AG08395 (cell line): ENCODE results near the gene SLC1A3.

ENCODE experiments used
- DNase-seq: peaks from one replicate; pipeline ENCODE4 v3.0.0; 2012; ENCODE audit warnings: mixed read lengths, low spot score

The SLC1A3 gene

DNA sequence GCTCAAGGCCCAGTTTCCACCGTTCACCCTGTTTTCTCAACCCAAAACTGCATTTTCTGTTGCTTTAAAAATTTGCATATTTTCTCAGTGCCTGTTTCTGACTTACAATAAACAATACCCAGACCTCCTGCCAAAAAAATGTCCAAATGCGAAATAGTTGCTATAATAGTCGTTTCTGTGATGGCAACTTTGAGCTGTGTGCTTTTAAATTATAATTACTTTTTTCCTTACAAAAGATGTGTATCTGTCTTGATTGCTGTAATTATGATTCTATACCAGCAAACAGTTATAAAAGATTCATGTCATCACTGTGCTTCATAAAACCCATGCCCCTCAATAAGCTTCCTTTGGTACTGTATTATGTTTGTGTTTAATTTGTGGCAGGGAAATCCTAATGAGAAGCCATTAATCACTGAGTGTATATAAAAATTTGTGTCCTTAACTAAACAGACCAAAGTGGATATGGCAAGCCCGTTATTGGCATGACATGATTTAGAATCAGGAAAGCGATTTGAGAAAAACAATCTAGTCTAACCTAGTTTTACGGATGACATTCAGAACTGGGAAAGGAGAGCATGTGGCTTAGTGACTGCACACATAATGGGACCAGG lies 5.4 kb upstream of the SLC1A3 start:
- DNase-seq, result no peak

GRCh38 chr5:36602704-36603321 lies 3.6 kb upstream of the SLC1A3 start:
- DNase-seq, result no peak

DNA sequence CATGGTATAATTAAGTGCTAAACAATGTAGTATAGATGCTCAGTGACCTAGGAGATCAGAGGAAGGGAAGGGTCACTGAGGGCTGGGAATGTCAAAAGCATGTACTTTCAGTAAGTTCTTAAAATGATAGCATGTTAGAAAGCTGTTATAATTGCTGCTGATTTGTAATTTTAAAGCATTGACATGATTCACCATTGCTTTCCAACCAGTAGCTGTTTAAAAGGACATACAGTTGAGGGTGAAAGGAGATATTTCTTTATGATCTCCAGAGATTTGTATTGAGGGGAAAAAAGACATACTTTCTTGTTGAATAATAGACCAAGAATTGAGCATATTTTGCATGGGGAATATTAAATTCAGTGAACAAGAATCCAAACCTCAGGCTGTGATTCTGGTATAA lies 1.2 kb upstream of the SLC1A3 start:
- DNase-seq, result no peak

- no peak for DNase-seq
These were observed 374 bp upstream of the SLC1A3 start for GRCh38 chr5:36606036-36606427.

GRCh38 chr5:36607114-36607571 lies 737 bp downstream of the SLC1A3 start:
- peak; percentile 32 for DNase-seq

DNA sequence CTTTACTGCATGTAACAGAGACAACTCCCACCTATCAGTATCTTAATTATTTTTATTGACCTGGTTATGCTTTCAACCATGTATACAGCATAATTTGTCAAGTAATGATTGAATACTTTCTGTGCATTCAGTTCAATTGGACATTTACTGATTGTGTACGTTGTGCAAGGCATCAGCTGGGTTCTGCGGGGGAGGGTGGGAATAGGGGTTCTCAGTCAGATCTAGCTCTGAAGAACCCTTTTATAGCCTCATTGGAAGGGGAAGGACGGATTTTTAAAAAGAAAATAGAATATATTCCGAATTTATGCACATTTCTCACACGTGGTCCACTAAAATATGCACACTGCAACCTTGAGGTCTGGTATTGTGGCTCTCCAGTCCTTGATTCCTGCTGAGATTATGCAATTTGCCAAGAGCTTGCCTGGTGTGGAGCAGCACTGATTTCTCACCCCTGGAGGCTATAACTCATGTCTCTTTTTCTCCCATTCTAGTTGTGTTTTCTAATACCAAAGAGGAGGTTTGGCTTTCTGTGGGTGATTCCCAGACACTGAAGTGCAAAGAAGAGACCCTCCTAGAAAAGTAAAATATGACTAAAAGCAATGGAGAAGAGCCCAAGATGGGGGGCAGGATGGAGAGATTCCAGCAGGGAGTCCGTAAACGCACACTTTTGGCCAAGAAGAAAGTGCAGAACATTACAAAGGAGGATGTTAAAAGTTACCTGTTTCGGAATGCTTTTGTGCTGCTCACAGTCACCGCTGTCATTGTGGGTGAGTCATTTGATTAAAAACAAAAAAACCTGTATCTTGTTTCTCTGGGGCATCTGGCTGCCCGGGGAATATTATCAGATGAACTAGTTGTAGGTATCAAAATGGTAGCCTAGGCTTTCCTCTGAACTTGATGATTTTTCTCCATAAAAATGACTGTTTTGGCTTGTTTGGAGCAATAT lies 1.7 kb downstream of the SLC1A3 start:
- peak; percentile 70 for DNase-seq

DNA sequence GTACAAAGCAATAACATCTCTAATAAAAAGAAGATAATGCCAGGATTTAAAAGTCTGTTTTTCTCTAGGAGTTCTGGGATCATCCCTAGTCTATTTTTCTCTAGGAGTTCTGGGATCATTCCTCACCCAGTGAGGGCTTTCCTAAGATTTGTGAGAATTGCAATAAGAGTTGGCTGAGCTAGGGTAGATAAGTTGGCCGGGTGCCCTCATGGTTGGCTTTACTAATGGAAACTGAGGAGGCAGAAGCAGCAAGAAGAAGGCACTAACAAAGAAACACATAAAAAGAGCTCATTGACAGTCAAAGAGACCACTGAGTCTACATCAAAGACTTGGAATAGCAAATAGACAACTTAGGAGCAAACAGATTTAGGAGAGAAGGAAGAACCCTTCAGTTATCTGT lies 4.2 kb downstream of the SLC1A3 start:
- no peak for DNase-seq

DNA sequence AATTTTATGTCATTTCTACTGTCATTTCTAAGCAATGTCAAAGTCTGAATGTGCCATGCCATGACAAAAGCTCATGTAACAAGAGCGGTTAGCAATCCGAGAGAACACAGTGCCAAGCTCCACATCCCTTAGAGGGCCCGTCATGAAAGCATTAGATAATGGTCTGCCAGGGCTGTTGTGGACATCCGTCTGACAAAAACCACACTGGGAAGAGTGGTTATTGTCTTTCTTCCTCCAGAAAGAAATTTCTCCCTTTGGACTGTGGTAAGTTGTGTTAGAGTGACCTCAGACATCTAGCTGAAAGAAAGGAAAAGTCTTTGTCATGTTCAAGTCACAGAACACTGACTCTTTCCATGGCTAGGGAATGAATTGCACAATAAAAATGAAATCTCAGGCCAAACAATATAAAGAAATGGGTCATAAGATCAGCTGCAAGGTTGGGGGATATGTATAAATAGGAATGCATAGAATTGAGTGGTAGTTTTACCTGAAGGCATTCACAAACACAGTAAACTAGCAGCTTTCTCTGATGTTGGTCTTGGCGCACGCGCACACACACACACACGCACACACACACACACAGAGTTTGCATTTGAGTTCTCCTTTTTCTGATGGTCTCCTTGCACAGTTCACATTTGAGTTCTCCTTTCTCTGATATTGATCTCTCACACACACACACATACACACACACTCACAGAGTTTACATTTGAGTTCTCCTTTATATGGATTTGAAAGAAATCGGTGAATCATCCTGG lies 5.3 kb downstream of the SLC1A3 start:
- DNase-seq, result no peak

DNA sequence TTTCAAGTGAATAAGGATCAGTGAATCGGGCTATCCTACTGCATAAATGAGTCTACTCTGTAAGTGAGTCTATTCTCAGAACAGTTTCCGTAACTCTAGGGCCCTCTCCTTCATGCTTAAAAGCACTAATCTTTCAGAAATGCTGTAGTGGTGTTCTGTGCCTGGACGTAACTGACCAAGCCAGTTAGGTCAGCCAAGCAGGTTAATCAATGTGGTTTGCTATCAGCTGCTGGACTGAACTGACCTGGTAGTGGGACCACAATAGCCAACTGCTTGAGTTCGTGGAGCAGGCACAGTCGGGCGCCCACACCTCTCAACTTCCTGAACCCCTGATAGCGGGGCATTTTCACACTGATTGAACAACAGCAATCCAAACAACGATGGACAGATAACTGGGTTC lies 6.8 kb downstream of the SLC1A3 start:
- no peak for DNase-seq

GRCh38 chr5:36613771-36614656 lies 7.6 kb downstream of the SLC1A3 start:
- no peak for DNase-seq

- no peak for DNase-seq
These were observed 8.4 kb downstream of the SLC1A3 start for GRCh38 chr5:36614657-36615308.

- no peak for DNase-seq
These were observed 12.7 kb downstream of the SLC1A3 start for GRCh38 chr5:36619012-36619635.

DNA sequence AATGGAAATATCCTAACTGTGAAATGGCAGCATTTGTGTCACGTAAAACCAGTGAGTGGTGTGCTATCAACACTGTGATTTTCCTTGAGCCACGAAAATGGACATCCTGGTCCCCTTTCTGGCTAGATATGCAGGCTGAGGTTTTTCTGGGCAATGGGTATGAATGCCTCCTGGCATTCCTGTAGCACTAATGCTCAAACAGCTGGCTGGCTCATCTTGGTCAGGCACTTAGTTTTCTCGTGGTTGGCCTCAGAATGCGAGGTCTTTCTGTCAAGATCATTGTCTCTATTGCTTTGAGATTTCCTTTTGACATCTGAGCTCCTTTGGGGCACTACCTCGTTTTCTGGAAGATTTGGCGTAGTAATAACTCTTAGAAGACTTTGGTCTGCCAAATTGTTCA lies 15.6 kb downstream of the SLC1A3 start:
- DNase-seq, result no peak

GRCh38 chr5:36623832-36624231 lies 17.4 kb downstream of the SLC1A3 start:
- DNase-seq, result no peak

- no peak for DNase-seq
These were observed 17.9 kb downstream of the SLC1A3 start for GRCh38 chr5:36624277-36624676.

- no peak for DNase-seq
These were observed 22.3 kb downstream of the SLC1A3 start for GRCh38 chr5:36628695-36629094.

- no peak for DNase-seq
These were observed 23.3 kb downstream of the SLC1A3 start for GRCh38 chr5:36629729-36630128.

DNA sequence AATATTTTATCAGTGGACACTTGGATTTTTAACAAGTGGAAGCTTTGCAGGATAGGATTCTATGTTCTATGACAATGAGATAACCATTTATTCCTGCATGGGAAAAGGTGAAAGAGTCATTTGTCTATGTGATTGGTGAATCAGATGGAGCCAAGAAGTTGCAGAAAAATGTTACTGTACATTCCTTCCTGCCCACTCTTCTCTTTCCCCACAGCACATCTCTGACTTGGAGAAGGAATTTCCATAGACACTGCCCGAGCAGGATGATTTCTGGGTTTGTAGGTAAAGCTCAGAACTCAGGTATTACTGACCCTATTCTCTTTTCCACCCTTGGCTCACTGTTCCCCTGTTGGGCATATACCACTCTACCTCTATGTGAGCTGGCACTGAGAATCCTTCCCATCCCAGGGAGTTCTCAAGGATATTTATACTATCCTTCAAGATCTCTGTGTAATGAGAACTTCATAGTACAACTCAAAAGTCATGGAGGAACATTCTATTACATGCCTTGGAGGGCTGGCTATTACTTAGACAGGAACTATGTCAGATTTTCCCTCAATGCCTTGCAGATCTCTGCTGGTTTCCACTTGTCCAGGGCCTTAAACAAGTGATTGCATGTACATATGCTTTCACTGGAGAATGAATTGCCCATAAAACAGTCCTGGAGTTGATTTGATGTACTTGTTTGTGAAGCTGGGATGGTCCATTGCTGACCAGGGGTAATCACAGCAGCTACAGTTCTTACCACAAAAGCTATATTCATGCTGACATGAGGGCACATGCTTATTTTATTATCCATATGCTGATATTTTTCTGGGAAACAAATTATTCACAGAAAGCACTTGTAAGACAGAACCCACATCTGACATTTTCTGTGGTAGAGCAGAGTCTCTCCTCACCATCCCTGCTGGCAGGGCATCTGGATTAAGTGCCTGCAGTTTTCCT lies 24.1 kb downstream of the SLC1A3 start:
- peak; percentile 53 for DNase-seq

- DNase-seq, result no peak
These were observed 24.7 kb downstream of the SLC1A3 start for GRCh38 chr5:36631154-36631553.
